Spinal cord (tissue), 10 donors: ENCODE measurements around the gene AOPEP. TPM values are rescaled to one million over a fixed set of nuclear protein-coding genes. Genes with fewer than 3 reads are reported as not detected.

Experiments
- DNase-seq, 6 donors: peaks; one replicate each; pipeline versions ENCODE4 v3.0.0 to v3.0.0-alpha.2; 2013 to 2015; ENCODE audit warnings: low spot score in 6 of 6, low read depth in 4 of 6
- H3K27ac ChIP-seq: one replicate; pipeline ENCODE4 v1.5.1; 2013; ENCODE audit warnings: low read depth, low read length, control low read depth
- H3K27me3 ChIP-seq: one replicate; pipeline ENCODE4 v1.6.1; 2013; ENCODE audit warnings: low read length; ENCODE audit not compliant: control insufficient read depth, insufficient read depth
- H3K36me3 ChIP-seq: one replicate; pipeline ENCODE4 v1.6.1; 2013; ENCODE audit warnings: low read length; ENCODE audit not compliant: control insufficient read depth, insufficient read depth
- H3K4me1 ChIP-seq: one replicate; pipeline ENCODE4 v1.6.1; 2013; ENCODE audit warnings: low read length; ENCODE audit not compliant: control insufficient read depth, insufficient read depth
- H3K4me3 ChIP-seq: one replicate; pipeline ENCODE4 v1.5.1; 2013; ENCODE audit warnings: low read depth, low read length, control low read depth
- H3K9me3 ChIP-seq: one replicate; pipeline ENCODE4 v1.6.1; 2013; ENCODE audit warnings: low read length; ENCODE audit not compliant: control insufficient read depth, insufficient read depth
- WGBS: methylation state at CpG from one replicate; pipeline ENCODE4 v1.1.5; 2013; ENCODE audit warnings: missing lambda C conversion rate; ENCODE audit not compliant: insufficient coverage; 5-methylcytosine and 5-hydroxymethylcytosine counted together
- polyA plus RNA-seq, 2 donors: library from polyadenylated mRNA; unstranded; fragments of 120-200 nt; gene quantifications; one replicate each; pipeline ENCODE4 v1.2.1, GENCODE V29; 2013; ENCODE audit not compliant: insufficient read length in 2 of 2
- total RNA-seq, 2 donors: library from RNA; depleted of rRNA in 1 of 2; stranded (reverse); fragments of 120-200 nt in 1 of 2; fragments of >200 nt in 1 of 2; gene quantifications; one replicate each; pipeline versions ENCODE4 v1.2.3 to v1.2.4, GENCODE V29; 2013 to 2014
- donor health status: healthy.

The AOPEP gene
- total and polyA plus RNA-seq, 4 donors, result 42.8 to 77.4 (median 56.3) TPM

DNA sequence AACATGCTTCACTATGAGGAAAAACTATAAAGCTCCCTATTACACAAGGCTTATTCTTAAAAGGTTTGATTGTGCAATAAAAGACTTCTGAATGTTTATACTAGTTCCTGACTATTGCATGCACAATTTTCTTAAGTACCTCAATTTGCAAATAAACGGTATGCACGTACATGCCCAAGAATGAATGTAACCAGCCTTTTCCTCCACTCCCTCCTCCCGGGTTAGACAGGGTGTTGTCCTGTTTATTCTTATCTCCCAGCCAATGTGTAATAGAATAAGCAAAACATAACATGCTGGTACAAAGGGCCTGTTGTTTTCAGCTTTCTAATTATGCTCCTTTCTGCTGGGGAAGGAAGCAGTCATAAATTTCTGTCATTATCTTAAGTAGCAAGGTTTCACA lies 79.1 kb downstream of the AOPEP start:
- Histone ChIP-seq H3K36me3 (peaks cover 2% of the 10 kb centered on the region), H3K27ac (no peak overlapping the region), H3K9me3 (no peaks in the 10 kb centered on the region), H3K4me3 (no peak overlapping the region), H3K4me1 (peaks cover 12% of the 10 kb centered on the region), H3K27me3 (no peaks in the 10 kb centered on the region)
- whole genome bisulfite sequencing, result no CpG with 5 or more reads among the region's 3 CpGs
- DNase-seq, result peak in 1 of 6 donors; percentile 67

DNA sequence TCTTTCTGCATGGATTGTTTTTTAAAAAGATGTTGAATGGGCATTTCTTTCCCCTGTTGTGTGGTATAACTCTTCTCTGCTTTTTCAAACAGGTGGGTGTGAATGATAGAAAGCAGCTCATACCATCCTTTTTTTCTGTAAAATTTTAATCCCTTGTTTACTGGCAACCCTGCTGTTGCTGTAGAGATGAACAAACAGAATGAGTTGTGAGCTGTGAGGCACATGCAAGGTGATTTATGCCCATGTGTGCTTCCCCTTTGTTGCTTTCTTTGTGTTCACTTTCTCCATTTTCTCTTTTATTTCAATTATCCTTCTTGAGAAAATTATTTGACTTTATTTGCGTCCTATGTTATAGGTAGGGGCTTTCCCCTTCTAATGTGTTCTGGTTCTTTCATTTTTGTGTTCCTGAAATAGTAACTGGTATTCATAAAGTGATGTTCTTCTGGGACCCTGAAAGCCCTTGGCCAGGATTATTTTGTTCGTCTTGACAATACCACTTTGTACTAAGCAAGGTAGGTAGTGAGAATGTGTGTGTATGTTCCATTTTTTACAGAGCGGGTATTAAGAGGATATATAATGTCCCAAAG lies 79.9 kb downstream of the AOPEP start:
- no peak overlapping the region for H3K4me3 ChIP-seq
- H3K36me3 ChIP-seq, result peaks cover 5% of the 10 kb centered on the region
- H3K27ac ChIP-seq, result peak overlapping the region; percentile 47
- H3K9me3 ChIP-seq, result no peaks in the 10 kb centered on the region
- H3K27me3 ChIP-seq, result no peaks in the 10 kb centered on the region
- DNase-seq, result peak in 1 of 6 donors; percentile 44
- H3K4me1 ChIP-seq, result peaks cover 9% of the 10 kb centered on the region
- 60% methylated on average over 1 of the region's 3 CpGs for WGBS

DNA sequence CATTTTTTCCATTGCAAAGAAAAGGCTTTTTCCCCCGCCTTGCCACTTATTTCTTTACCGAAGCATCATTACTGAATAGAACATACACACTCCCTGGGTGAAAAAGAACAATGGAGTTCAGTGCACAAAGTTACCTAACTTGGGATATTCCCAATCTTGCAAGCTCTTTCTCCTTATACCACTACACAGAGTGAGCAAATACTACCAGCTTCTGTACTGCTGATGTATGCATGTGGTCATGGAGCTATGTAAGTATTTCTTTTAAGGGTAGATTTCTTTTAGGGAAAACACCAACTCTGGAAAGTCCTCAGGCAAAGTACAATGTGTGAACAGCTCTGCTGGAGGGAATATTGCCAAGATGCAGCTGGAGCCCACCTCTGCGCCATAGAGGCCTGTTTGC lies 81.1 kb downstream of the AOPEP start:
- Histone ChIP-seq H3K27me3 (no peaks in the 10 kb centered on the region), H3K4me1 (peaks cover 9% of the 10 kb centered on the region), H3K4me3 (no peak overlapping the region), H3K9me3 (no peaks in the 10 kb centered on the region), H3K27ac (no peak overlapping the region), H3K36me3 (peaks cover 7% of the 10 kb centered on the region)
- WGBS, result 94% methylated on average over 2 of the region's 3 CpGs
- DNase-seq, result no peak

DNA sequence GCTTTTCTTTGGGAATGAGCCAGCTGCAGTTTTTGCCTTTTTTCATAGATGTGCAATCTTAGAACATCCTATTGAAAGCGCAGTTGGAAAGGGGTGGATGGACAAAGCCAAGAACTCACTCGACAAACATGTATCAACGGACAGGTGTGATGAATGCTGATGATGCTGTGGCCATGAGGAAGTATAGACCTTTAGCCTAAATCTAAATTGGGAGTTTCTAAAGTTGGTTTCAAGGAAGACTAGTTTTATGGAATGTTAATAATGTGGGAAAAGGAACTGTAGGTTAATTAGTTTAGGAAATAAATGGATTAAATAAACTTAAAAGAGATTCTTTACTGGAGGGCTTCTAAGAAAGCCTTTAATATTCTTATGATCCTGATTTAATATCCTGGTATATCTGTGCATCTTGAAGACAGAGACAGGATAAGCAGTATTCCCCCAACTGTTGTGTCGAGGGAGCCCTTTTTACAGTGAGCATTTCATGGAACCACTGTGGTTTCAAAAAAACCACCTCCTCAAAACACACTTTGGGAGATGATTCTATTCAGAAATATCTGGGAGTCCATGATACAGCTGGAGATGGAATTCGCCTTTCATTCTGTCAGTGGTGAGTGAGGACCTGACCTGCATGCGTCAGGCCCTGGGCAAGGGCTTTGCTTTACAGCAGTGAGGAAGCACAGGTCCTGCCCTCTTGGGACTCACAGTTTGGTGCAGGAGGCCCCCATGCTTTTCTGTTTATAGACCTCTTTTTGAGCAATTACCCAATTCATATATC lies 82.6 kb downstream of the AOPEP start:
- no peak overlapping the region for H3K4me3 ChIP-seq
- 100% methylated on average over 5 of the region's 6 CpGs for WGBS
- peaks cover 7% of the 10 kb centered on the region for H3K36me3 ChIP-seq
- H3K27me3 ChIP-seq, result no peaks in the 10 kb centered on the region
- H3K9me3 ChIP-seq, result no peaks in the 10 kb centered on the region
- no peak overlapping the region for H3K27ac ChIP-seq
- peaks cover 6% of the 10 kb centered on the region for H3K4me1 ChIP-seq
- DNase-seq, result no peak

DNA sequence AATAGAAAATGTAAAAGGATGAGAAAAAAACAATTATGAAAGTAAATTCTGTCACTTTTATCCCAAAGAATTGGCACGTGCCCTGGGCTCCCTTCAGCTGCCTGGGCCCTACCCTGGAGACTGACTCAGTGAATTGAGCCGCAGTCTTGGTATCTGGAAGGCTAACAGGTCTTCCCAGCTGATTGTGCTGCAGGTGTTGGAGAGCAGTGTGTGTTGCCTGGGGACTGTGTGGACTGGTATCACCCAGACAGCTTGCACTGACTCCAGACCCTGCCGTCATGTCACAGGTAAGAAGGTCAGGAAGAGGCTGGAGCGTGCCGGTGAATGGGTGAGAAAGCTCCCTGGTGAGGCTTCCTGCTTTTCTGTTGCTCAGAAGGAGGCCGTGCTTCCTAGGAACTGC lies 83.3 kb downstream of the AOPEP start:
- Histone ChIP-seq H3K9me3 (no peaks in the 10 kb centered on the region), H3K4me1 (peaks cover 5% of the 10 kb centered on the region), H3K36me3 (peaks cover 7% of the 10 kb centered on the region), H3K4me3 (no peak overlapping the region), H3K27ac (no peak overlapping the region), H3K27me3 (no peaks in the 10 kb centered on the region)
- 100% methylated on average over 5 of the region's 6 CpGs for WGBS
- DNase-seq, result no peak

DNA sequence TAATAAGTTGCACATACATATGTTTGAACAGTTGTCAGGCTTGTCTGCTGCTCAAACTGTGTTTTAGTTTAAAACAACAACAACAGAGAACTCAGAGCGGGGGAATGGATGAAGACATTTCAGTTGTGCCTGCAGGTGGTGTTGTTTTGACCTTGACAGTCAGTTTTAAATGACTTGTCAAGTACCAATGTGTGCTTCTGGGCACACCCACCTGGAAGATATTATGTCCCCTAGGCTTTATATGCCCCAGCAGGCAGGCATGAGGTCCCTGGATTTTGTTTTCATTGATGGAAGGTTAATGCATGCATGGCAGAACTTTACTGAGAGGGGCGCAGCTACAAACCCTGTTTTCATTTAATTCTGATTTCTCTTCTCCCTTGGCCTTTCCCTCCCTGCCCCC lies 84.6 kb downstream of the AOPEP start:
- DNase-seq, result no peak
- no peaks in the 10 kb centered on the region for H3K9me3 ChIP-seq
- no CpG with 5 or more reads among the region's 2 CpGs for WGBS
- H3K4me3 ChIP-seq, result no peak overlapping the region
- H3K4me1 ChIP-seq, result no peaks in the 10 kb centered on the region
- H3K27me3 ChIP-seq, result no peaks in the 10 kb centered on the region
- no peak overlapping the region for H3K27ac ChIP-seq
- peaks cover 7% of the 10 kb centered on the region for H3K36me3 ChIP-seq

DNA sequence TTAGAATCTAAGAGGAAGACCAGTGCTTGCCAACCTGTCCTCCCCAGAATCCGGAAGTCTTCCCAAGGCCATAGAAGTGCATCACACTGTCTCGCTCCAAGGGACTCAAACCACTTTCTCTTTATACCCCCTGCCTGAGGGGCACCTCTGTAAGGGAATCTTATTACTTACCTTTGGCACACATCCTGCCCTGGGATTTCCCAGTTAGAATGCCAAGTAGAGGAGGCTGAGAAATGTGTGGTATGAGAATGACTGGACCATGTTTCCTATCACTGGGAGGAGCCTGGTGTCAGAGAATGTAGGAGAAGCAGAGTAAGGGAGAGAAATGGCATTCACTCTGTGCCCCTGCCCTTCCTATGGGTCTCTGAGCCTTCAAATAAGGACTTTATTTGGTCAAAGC lies 85.8 kb downstream of the AOPEP start:
- no peaks in the 10 kb centered on the region for H3K4me1 ChIP-seq
- H3K4me3 ChIP-seq, result no peak overlapping the region
- H3K9me3 ChIP-seq, result no peaks in the 10 kb centered on the region

DNA sequence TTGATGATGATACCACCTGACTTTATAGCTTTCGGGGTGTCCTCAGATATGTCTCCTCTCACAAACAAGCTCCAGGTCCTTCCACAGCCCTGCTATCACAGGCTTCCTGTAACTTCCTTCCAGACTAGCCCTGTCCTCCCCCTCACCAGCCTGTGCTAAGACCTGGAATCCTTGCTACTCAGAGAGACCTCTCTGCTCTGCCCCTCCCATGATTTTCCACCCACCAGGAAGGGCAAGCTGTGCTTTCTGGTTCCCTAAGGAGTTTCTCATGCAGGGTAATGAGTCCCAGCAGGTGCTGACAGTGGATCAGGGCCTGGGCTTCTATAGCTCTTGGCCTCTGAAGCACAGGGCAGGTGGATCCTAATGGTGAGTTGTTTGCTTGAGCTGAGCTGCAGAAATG lies 86.9 kb downstream of the AOPEP start:
- Histone ChIP-seq H3K36me3 (peaks cover 12% of the 10 kb centered on the region), H3K4me3 (no peak overlapping the region), H3K9me3 (no peaks in the 10 kb centered on the region), H3K27me3 (no peaks in the 10 kb centered on the region), H3K4me1 (no peaks in the 10 kb centered on the region), H3K27ac (no peak overlapping the region)
- DNase-seq, result no peak
- 100% methylated on average over 1 of the region's 1 CpG for WGBS

More for the DNA sequence above, 85.8 kb downstream of the AOPEP start:
- peaks cover 12% of the 10 kb centered on the region for H3K36me3 ChIP-seq
- H3K27me3 ChIP-seq, result no peaks in the 10 kb centered on the region
- H3K27ac ChIP-seq, result no peak overlapping the region
- no peak for DNase-seq
- WGBS, result no CpG with 5 or more reads among the region's 2 CpGs

DNA sequence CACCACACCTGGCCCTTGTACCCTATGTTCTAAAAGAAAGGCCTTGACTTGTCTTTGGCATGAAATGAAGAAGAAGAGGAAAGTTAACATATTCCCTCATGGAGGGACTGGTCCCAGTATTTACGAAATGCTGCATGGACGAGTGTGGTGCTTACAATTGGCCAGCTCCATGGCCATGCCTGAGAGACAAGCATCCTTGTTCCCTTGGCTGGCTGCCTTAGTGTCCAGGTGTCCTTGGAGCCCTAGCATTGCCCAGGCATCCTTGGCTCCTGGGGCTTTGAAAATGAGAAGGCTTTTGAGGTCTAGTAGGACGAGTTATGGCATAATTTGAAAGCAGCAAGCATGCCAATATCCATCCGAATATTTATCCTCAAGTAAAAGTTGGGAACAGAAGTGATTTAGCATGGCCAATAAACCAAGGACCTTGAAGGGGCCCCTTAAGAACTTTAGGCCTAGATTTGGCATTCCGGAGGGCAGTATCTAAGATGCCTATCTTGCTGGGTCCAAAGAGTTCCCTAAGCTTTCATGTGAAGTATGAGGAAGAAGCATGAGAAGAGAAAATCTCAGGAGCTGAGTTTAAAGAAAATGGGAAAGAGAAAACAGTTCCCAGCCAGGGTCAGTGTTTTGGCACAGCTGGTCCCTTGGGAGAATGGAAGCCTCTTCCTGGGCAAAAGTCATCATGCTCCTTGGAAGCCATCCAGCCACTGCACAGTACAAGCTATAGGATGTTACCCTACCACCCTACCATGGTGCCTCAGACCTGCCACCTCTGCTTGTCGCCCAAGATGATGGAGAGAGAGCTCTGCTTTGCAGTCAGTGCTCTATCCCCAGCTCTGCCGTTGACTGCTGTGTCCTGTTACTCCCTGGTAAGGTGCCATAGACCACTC lies 91.0 kb downstream of the AOPEP start:
- WGBS, result 78% methylated on average over 5 of the region's 7 CpGs
- Histone ChIP-seq H3K27me3 (no peaks in the 10 kb centered on the region), H3K36me3 (peaks cover 5% of the 10 kb centered on the region), H3K4me3 (no peak overlapping the region), H3K27ac (no peak overlapping the region), H3K4me1 (peaks cover 3% of the 10 kb centered on the region), H3K9me3 (no peaks in the 10 kb centered on the region)
- DNase-seq, result no peak
